ENCODE measurements around the gene MTHFR.

- TF ChIP-seq POLR2AphosphoS5 (IDR thresholded peaks at IDR 0.05): no peak
- no peak for TF ChIP-seq CTCF (IDR thresholded peaks at IDR 0.05)
These were observed 4.9 kb downstream of the MTHFR start for GRCh38 chr1:11800756-11801433.

Measured in suprapubic skin (tissue), 3 donors.